Fibroblast of villous mesenchyme (primary cell): ENCODE measurements around the gene PARVA. TPM values are rescaled to one million over a fixed set of nuclear protein-coding genes. Genes with fewer than 3 reads are reported as not detected.
"Not testable (repeated sequence)": the region's sequence is repeated elsewhere in the genome, so short reads cannot be mapped to it uniquely, and the experiment has no call there.

ENCODE experiments used
- DNase-seq: peaks from one replicate; pipeline ENCODE4 v3.0.0-alpha.2; 2010; ENCODE audit warnings: low read depth
- H3K4me3 ChIP-seq: 2 replicates; pipeline ENCODE4 v1.5.1; 2011; ENCODE audit warnings: low read depth, mild to moderate bottlenecking, low read length
- total RNA-seq: library from RNA; depleted of rRNA; stranded (reverse); fragments of >200 nt; gene quantifications from 2 replicates; pipeline ENCODE4 v1.2.3, GENCODE V29; 2012
- TF ChIP-seq, protein P1 (sequence below): IDR thresholded peaks from 2 replicates; pipeline ENCODE4 v1.5.1; 2012; ENCODE audit warnings: low read depth, mild to moderate bottlenecking, low read length; ENCODE audit not compliant: insufficient read depth

PARVA gene
- total RNA-seq, 1 donor, result 76.4 TPM

DNA sequence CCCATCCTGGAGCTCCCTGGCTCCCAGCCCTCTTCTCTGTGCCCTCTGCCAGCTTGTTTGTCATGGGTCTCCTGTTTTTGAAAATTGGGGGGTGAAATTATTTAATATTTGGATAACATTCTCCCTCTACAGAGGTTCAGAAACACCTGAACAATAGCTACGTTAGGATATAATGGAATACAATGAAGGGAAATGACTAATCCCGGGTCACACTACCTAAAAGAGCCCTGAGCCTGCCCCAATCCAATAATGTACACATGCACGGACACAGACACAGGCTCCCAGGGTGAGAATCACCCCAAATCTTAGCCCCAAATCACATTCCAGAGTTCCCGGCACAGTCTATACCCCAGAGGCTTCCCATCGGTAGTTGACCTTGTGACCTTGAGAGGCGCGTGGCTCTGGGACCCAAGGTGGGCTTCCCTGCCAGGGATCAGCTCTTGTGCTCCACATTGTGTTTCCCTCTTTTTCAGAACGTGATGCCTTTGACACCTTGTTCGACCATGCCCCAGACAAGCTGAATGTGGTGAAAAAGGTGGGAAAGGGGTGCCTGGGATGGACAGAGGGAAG, 135.5 kb downstream of the PARVA start:
- no peak overlapping the region for H3K4me3 ChIP-seq
- TF ChIP-seq, protein P1, sequence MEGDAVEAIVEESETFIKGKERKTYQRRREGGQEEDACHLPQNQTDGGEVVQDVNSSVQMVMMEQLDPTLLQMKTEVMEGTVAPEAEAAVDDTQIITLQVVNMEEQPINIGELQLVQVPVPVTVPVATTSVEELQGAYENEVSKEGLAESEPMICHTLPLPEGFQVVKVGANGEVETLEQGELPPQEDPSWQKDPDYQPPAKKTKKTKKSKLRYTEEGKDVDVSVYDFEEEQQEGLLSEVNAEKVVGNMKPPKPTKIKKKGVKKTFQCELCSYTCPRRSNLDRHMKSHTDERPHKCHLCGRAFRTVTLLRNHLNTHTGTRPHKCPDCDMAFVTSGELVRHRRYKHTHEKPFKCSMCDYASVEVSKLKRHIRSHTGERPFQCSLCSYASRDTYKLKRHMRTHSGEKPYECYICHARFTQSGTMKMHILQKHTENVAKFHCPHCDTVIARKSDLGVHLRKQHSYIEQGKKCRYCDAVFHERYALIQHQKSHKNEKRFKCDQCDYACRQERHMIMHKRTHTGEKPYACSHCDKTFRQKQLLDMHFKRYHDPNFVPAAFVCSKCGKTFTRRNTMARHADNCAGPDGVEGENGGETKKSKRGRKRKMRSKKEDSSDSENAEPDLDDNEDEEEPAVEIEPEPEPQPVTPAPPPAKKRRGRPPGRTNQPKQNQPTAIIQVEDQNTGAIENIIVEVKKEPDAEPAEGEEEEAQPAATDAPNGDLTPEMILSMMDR, result no peak
- DNase-seq, result no peak

- TF ChIP-seq, protein P1, result no peak
- no peak for DNase-seq
- H3K4me3 ChIP-seq, result no peak overlapping the region
Measured at GRCh38 chr11:12516387-12517105, 139.2 kb downstream of the PARVA start.

GRCh38 chr11:12517306-12517705, 139.9 kb downstream of the PARVA start:
- H3K4me3 ChIP-seq, result no peak overlapping the region
- DNase-seq, result no peak
- TF ChIP-seq, protein P1, result no peak

DNA sequence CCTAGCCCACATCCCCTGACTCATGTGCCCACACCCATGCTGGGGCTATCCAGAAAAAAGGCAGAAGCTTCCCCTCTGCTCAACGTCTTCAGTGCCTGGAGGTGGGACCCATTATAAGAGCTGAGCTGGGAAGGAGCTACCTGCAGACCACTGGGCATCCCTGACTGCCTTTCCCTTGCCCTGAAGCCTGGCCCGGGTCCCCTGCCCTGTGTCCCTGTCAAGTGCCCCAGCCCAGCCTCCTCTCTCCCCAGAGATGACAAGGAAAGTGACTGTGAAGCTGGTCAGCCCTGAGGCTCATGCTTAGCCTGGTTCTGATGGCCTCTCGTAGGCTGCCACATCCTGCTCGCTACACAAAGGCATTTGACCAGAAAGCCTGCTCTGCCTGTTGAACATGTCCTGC, 140.4 kb downstream of the PARVA start:
- no peak overlapping the region for H3K4me3 ChIP-seq
- DNase-seq, result no peak
- TF ChIP-seq, protein P1, result no peak

GRCh38 chr11:12518606-12519385, 141.4 kb downstream of the PARVA start:
- no peak overlapping the region for H3K4me3 ChIP-seq
- TF ChIP-seq, protein P1, result no peak
- no peak for DNase-seq

DNA sequence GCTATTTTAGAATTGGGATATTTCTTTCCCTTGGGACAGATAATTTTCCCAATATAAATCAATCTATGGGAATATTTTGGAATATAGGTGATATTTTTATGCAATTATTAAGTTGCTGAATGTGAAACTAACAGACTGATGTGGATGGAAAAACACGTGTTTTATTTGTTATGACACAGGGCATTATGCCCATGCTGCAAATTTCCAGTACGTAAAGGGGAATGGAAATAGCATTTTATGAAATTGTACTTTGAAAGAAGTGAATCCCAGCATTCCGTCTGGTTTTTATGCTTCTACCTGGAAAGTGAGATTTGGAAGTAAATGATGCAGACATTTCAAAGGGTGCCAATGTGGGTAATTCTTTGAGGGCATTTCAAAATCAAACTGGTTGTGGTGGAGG, 142.7 kb downstream of the PARVA start:
- TF ChIP-seq, protein P1, result no peak
- DNase-seq, result no peak
- no peak overlapping the region for H3K4me3 ChIP-seq

GRCh38 chr11:12520576-12520975, 143.2 kb downstream of the PARVA start:
- not testable (repeated sequence) for DNase-seq, H3K4me3 ChIP-seq
